Measurements from ENCODE around the gene NES. TPM values are rescaled to one million over a fixed set of nuclear protein-coding genes. Genes with fewer than 3 reads are reported as not detected.

Gene NES
- total and polyA plus RNA-seq, 12 donors, result 46.8 to 389 (median 177) TPM

DNA sequence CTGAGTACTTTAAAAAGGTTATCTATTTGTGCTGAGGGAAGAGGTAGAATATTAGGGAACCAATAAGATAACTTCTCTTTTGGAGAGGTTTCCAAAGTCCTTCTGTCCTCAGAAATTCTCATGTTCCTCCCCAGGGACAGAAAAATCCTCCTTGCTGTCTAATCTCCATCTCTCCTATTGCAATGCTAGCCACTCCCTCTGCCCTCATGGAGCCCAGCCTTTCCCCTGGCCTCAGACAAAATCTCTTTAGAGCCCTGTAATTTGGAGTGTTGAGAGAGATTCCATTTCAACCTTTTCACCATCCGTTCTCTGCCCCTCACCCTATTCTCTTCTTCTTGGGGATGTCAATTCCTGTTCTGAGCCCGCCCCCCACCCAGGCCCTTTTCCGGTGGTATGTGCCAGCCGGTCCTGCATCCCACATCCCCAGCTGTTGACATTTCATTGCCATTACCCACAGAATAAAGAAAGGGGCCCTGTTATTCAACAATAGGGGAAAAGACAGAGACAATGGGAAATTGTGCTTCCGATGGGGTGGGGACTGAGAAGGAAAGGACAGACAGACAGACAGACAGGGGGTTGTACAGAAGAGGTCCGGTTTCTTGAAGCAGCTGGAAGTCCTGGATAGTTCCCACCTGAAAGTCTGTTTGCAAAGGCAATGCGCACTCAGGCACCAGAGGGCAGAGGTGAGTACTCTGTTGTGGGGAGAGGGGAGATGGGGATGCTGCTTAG is 58.2 kb downstream of the NES start, which contains the start of gene HAPLN2:
Gene HAPLN2 (plus strand): TSS at position 563 of the 729 bp plus-strand sequence. CDS start 4,076 bp downstream, outside the sequence.
- intact Hi-C loops (cut with DNase I), result loop anchor here in 2 of 10 donors (5.0 to 10.0 kb wide), 2 partner anchors 37 to 164 kb away; no protein-coding TSS in a partner anchor
- TF ChIP-seq, protein P1, sequence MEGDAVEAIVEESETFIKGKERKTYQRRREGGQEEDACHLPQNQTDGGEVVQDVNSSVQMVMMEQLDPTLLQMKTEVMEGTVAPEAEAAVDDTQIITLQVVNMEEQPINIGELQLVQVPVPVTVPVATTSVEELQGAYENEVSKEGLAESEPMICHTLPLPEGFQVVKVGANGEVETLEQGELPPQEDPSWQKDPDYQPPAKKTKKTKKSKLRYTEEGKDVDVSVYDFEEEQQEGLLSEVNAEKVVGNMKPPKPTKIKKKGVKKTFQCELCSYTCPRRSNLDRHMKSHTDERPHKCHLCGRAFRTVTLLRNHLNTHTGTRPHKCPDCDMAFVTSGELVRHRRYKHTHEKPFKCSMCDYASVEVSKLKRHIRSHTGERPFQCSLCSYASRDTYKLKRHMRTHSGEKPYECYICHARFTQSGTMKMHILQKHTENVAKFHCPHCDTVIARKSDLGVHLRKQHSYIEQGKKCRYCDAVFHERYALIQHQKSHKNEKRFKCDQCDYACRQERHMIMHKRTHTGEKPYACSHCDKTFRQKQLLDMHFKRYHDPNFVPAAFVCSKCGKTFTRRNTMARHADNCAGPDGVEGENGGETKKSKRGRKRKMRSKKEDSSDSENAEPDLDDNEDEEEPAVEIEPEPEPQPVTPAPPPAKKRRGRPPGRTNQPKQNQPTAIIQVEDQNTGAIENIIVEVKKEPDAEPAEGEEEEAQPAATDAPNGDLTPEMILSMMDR (IDR thresholded peaks at IDR 0.05), result peak in 6 of 9 donors; percentile 18 to 42 (median 28)
- H3K27ac ChIP-seq, result no peak within 1 kb of the TSS

More for the DNA sequence above, 58.2 kb downstream of the NES start, which contains the start of gene HAPLN2:
- ATAC-seq (no peak), DNase-seq (no peak)
- H3K9me3 ChIP-seq, result no peaks in the 10 kb centered on the region
- H3K4me3 ChIP-seq, result no peak within 1 kb of the TSS
- H3K4me1 ChIP-seq, result peaks cover 10 to 36% (median 26%) of the 10 kb centered on the region in 9 donors
- H3K36me3 ChIP-seq, result no peaks in the 10 kb centered on the region
- H3K27me3 ChIP-seq, result peaks cover 5 to 59% (median 8%) of the 10 kb centered on the region in 7 donors
- 18 to 21% methylated on average over 7 of the region's 7 CpGs for WGBS, 2 donors

Other genes with a start within 250 kb of the NES start
- gene MEF2D, start 176.6 kb downstream of the NES start, total RNA-seq, result 100 to 1,000 TPM in 4 of 10 donors, 10 to 100 TPM in 6; 81.1 to 127 (median 96.5) TPM
- 10 to 100 TPM; 31.6 to 37.7 TPM for gene MEF2D, start 176.6 kb downstream of the NES start, polyA plus RNA-seq
- 1 to 10 TPM in 3 of 10 donors, under 1 TPM in 7; 0.07 to 3.8 (median 0.39) TPM for gene IQGAP3, start 104.8 kb downstream of the NES start, total RNA-seq
- gene IQGAP3, start 104.8 kb downstream of the NES start, polyA plus RNA-seq, result under 1 TPM; 0.09 to 0.22 TPM
- gene TTC24, start 97.7 kb downstream of the NES start, total RNA-seq, result under 1 TPM in 1 of 10 donors, not detected in 9; 0.21 TPM
- under 1 TPM in 1 of 2 donors, not detected in 1; 0.03 TPM for gene TTC24, start 97.7 kb downstream of the NES start, polyA plus RNA-seq
- 100 to 1,000 TPM in 9 of 10 donors, 10 to 100 TPM in 1; 93.1 to 134 (median 112) TPM for gene NAXE, start 85.6 kb downstream of the NES start, total RNA-seq
- 100 to 1,000 TPM in 1 of 2 donors, 10 to 100 TPM in 1; 59.8 to 103 TPM for gene NAXE, start 85.6 kb downstream of the NES start, polyA plus RNA-seq
- gene GPATCH4, start 75.9 kb downstream of the NES start, total RNA-seq, result 10 to 100 TPM in 9 of 10 donors, 1 to 10 TPM in 1; 9.3 to 25.4 (median 13.3) TPM
- 10 to 100 TPM; 24.1 to 34.5 TPM for gene GPATCH4, start 75.9 kb downstream of the NES start, polyA plus RNA-seq
- gene HAPLN2, start 58.0 kb downstream of the NES start, total RNA-seq, result 1 to 10 TPM in 3 of 10 donors, under 1 TPM in 6, not detected in 1; 0.24 to 1.7 (median 0.77) TPM
- gene HAPLN2, start 58.0 kb downstream of the NES start, polyA plus RNA-seq, result 1 to 10 TPM; 3.0 to 6.3 TPM
- gene BCAN, start 35.3 kb downstream of the NES start, total RNA-seq, result under 1 TPM in 6 of 10 donors, not detected in 4; 0.14 to 0.52 (median 0.24) TPM
- under 1 TPM; 0.20 to 0.29 TPM for gene BCAN, start 35.3 kb downstream of the NES start, polyA plus RNA-seq
- gene CRABP2, start 28.2 kb upstream of the NES start, total RNA-seq, result 1 to 10 TPM in 4 of 10 donors, under 1 TPM in 5, not detected in 1; 0.25 to 2.7 (median 0.64) TPM
- 1 to 10 TPM; 1.5 to 1.8 TPM for gene CRABP2, start 28.2 kb upstream of the NES start, polyA plus RNA-seq
- 10 to 100 TPM; 12.8 to 18.8 (median 15.2) TPM for gene METTL25B, start 51.1 kb upstream of the NES start, total RNA-seq
- 10 to 100 TPM; 17.0 to 45.2 TPM for gene METTL25B, start 51.1 kb upstream of the NES start, polyA plus RNA-seq
- 10 to 100 TPM; 10.5 to 17.5 (median 15.2) TPM for gene ISG20L2, start 51.4 kb upstream of the NES start, total RNA-seq
- gene ISG20L2, start 51.4 kb upstream of the NES start, polyA plus RNA-seq, result 10 to 100 TPM in 1 of 2 donors, 1 to 10 TPM in 1; 5.7 to 11.3 TPM
- 100 to 1,000 TPM in 2 of 10 donors, 10 to 100 TPM in 8; 70.3 to 105 (median 86.7) TPM for gene MRPL24, start 63.7 kb upstream of the NES start, total RNA-seq
- gene MRPL24, start 63.7 kb upstream of the NES start, polyA plus RNA-seq, result 100 to 1,000 TPM; 157 to 250 TPM
- gene HDGF, start 74.3 kb upstream of the NES start, total RNA-seq, result 100 to 1,000 TPM; 135 to 202 (median 148) TPM
- 100 to 1,000 TPM in 1 of 2 donors, 10 to 100 TPM in 1; 69.8 to 126 TPM for gene HDGF, start 74.3 kb upstream of the NES start, polyA plus RNA-seq
- gene PRCC, start 90.1 kb upstream of the NES start, total RNA-seq, result 10 to 100 TPM; 32.1 to 56.9 (median 44.2) TPM
- gene PRCC, start 90.1 kb upstream of the NES start, polyA plus RNA-seq, result 10 to 100 TPM; 40.6 to 53.4 TPM
- 1 to 10 TPM in 3 of 10 donors, under 1 TPM in 6, not detected in 1; 0.50 to 4.4 (median 0.80) TPM for gene SH2D2A, start 139.4 kb upstream of the NES start, total RNA-seq
- gene SH2D2A, start 139.4 kb upstream of the NES start, polyA plus RNA-seq, result 1 to 10 TPM in 1 of 2 donors, under 1 TPM in 1; 0.96 to 1.0 TPM
- gene INSRR, start 181.7 kb upstream of the NES start, total RNA-seq, result under 1 TPM; 0.04 to 0.20 (median 0.07) TPM
- gene INSRR, start 181.7 kb upstream of the NES start, polyA plus RNA-seq, result under 1 TPM; 0.01 to 0.80 TPM
- gene NTRK1, start 183.5 kb upstream of the NES start, total RNA-seq, result 1 to 10 TPM in 4 of 10 donors, under 1 TPM in 6; 0.15 to 3.7 (median 0.69) TPM
- 1 to 10 TPM in 1 of 2 donors, under 1 TPM in 1; 0.28 to 1.5 TPM for gene NTRK1, start 183.5 kb upstream of the NES start, polyA plus RNA-seq
- gene PEAR1, start 216.3 kb upstream of the NES start, total RNA-seq, result 10 to 100 TPM in 2 of 10 donors, 1 to 10 TPM in 8; 3.8 to 12.4 (median 7.1) TPM
- 10 to 100 TPM in 1 of 2 donors, 1 to 10 TPM in 1; 6.2 to 13.7 TPM for gene PEAR1, start 216.3 kb upstream of the NES start, polyA plus RNA-seq
- under 1 TPM in 3 of 10 donors, not detected in 7; 0.15 to 0.38 (median 0.35) TPM for gene LRRC71, start 243.2 kb upstream of the NES start, total RNA-seq
- under 1 TPM; 0.06 to 0.51 TPM for gene LRRC71, start 243.2 kb upstream of the NES start, polyA plus RNA-seq

Data from heart right ventricle (tissue), 16 donors.